B cell (primary cell): ENCODE data around the gene ERCC8.

ENCODE experiments used
- EZH2 ChIP-seq: IDR thresholded peaks from 2 replicates; pipeline ENCODE4 v1.6.1; 2012; ENCODE audit warnings: borderline replicate concordance, low read depth, mild to moderate bottlenecking, moderate library complexity, low read length; ENCODE audit not compliant: insufficient read depth, poor library complexity, severe bottlenecking
- TF ChIP-seq, protein P1 (sequence below): fragments of 200-600 bp; IDR thresholded peaks from one replicate; pipeline ENCODE4 v1.8.0; 2022; ENCODE audit warnings: antibody characterized with exemption, mild to moderate bottlenecking

DNA sequence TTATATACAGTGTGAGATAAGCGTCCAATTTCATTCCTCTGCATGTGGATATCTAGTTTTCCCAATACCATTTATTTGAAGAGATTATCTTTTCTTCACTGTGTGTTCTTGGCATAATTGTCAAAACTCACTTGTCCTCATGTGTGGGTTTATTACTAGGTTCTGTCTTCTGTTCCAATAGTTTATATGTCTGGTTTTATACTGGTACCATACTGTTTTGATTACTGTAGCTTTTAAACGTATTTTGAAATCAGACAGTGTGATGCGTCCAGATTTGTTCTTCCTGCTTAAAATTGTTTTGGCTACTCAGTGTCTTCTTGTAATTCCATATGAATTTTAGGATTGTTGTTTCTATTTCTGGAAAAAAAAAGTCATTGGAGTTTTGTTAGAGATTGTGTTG is 10.4 kb upstream of the ERCC8 start:
- TF ChIP-seq, protein P1, sequence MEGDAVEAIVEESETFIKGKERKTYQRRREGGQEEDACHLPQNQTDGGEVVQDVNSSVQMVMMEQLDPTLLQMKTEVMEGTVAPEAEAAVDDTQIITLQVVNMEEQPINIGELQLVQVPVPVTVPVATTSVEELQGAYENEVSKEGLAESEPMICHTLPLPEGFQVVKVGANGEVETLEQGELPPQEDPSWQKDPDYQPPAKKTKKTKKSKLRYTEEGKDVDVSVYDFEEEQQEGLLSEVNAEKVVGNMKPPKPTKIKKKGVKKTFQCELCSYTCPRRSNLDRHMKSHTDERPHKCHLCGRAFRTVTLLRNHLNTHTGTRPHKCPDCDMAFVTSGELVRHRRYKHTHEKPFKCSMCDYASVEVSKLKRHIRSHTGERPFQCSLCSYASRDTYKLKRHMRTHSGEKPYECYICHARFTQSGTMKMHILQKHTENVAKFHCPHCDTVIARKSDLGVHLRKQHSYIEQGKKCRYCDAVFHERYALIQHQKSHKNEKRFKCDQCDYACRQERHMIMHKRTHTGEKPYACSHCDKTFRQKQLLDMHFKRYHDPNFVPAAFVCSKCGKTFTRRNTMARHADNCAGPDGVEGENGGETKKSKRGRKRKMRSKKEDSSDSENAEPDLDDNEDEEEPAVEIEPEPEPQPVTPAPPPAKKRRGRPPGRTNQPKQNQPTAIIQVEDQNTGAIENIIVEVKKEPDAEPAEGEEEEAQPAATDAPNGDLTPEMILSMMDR = no peak
- TF ChIP-seq EZH2 = no peak
